K562 (cell line): ENCODE data around the gene PXDC1.

Source experiments
- CHAMP1 ChIP-seq: fragments of 450-650 bp; IDR thresholded peaks from 2 replicates; pipeline ENCODE4 v1.6.1; 2016; ENCODE audit warnings: mild to moderate bottlenecking
- IRF2 ChIP-seq: sonication (generic); formaldehyde crosslinking; IDR thresholded peaks from 2 replicates; pipeline ENCODE4 v1.8.1; 2022; ENCODE audit warnings: mild to moderate bottlenecking, missing genetic modification reagents
- POLR2A ChIP-seq: fragments of 450-650 bp; conservative IDR thresholded peaks from 2 replicates; pipeline ENCODE4 v1.6.1; 2016
- ZKSCAN1 ChIP-seq: fragments of 150-350 bp; IDR thresholded peaks from 2 replicates; pipeline ENCODE4 v1.6.1; 2016; ENCODE audit warnings: low read depth, low read length

DNA sequence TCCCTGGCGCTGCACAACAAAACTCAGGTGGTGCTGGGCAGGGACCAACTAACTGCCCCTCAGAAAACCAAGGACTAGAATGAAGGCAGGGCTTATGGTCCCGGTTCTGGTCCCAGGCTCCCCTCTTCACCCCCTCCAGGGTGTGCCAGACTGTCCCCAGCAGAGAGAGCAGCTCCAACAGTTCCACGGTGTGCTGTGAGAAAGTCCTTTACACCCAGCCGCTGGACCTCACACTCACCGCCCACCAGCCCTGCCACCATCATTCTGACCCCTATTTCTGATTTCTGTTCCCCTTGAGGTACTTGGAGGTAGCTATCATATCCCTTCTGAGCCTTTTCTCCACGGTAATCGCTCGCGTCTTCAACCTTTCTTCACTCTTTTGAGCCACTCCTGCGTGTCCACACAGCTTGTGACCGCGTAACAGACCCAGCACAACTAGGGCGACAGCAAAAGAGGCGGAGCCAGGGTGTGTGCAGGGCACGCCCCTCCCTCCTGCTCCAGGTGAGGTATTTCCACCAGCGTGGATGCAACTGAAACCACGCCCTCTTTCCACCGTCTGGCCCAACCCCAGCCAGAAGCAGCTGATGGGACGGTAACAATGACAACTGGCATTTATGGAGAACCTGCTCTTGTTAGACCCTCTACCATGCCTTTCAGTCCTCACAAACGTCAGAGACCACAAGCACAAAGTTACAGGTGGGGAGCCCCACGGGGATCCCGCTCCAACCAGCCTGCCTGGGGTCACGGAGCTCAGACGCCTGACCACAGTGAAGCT, 2.3 kb downstream of the PXDC1 start:
- no peak for TF ChIP-seq IRF2 (CRISPR knock-in tag)
- no peak for TF ChIP-seq POLR2A
- no peak for TF ChIP-seq ZKSCAN1
- no peak for TF ChIP-seq CHAMP1
